OCI-LY3 (cell line): ENCODE measurements around the gene ALPP.
"Not testable (repeated sequence)": the region's sequence is repeated elsewhere in the genome, so short reads cannot be mapped to it uniquely, and the experiment has no call there.

ENCODE experiments used
- H2AFZ ChIP-seq: fragments of 200-600, 300-600 bp; shearing (Covaris generic); 2 replicates; pipeline ENCODE4 v1.6.0; 2014; ENCODE audit warnings: antibody characterized with exemption, low read depth, low read length
- H3K27ac ChIP-seq: fragments of 200-600, 300-600 bp; sonication (generic); 2 replicates; pipeline ENCODE4 v1.5.1; 2014; ENCODE audit warnings: mild to moderate bottlenecking, low read length, moderate library complexity, mixed read lengths
- H3K27me3 ChIP-seq: fragments of 200-600, 300-600 bp; sonication (generic); 2 replicates; pipeline ENCODE4 v1.6.1; 2014; ENCODE audit warnings: low read depth, low read length, mixed read lengths
- H3K36me3 ChIP-seq: fragments of 200-600, 300-600 bp; sonication (generic); replicated peaks from 2 replicates; pipeline ENCODE3; 2014; ENCODE audit warnings: low read depth, low read length, mixed read lengths
- H3K4me1 ChIP-seq: fragments of 300-600, 200-600 bp; sonication (generic); 2 replicates; pipeline ENCODE4 v1.6.1; 2014; ENCODE audit warnings: low read length, mixed read lengths
- H3K4me2 ChIP-seq: fragments of 200-600, 300-600 bp; sonication (generic); 2 replicates; pipeline ENCODE4 v1.6.1; 2014; ENCODE audit warnings: low read length, mixed read lengths
- H3K4me3 ChIP-seq: fragments of 300-600, 200-600 bp; sonication (generic); 2 replicates; pipeline ENCODE4 v1.5.1; 2014; ENCODE audit warnings: antibody characterized with exemption, mild to moderate bottlenecking, low read length, moderate library complexity
- H3K79me2 ChIP-seq: fragments of 300-600, 200-600 bp; shearing (Covaris generic); 2 replicates; pipeline ENCODE4 v1.6.1; 2014; ENCODE audit warnings: mild to moderate bottlenecking, low read length, mixed read lengths
- H3K9ac ChIP-seq: fragments of 300-600, 200-600 bp; shearing (Covaris generic); 2 replicates; pipeline ENCODE4 v1.6.0; 2014; ENCODE audit warnings: mild to moderate bottlenecking, low read length, moderate library complexity
- H3K9me3 ChIP-seq: fragments of 200-600, 300-600 bp; shearing (Covaris generic); 2 replicates; pipeline ENCODE4 v1.6.1; 2014; ENCODE audit warnings: low read length, mixed read lengths; ENCODE audit not compliant: insufficient read depth
- H4K20me1 ChIP-seq: fragments of 200-600, 300-600 bp; sonication (generic); 2 replicates; pipeline ENCODE4 v1.6.1; 2016; ENCODE audit warnings: low read length, mixed read lengths; ENCODE audit not compliant: insufficient read depth
- EZH2phosphoT487 ChIP-seq: fragments of 200-600 bp; shearing (Covaris generic); IDR thresholded peaks from 2 replicates; pipeline ENCODE4 v1.6.1; 2018; ENCODE audit warnings: antibody characterized with exemption, mixed run types, low read depth
- TF ChIP-seq, protein P1 (sequence below): fragments of 200-600, 300-600 bp; sonication (generic); IDR thresholded peaks from 2 replicates; pipeline ENCODE4 v1.5.1; 2014; ENCODE audit warnings: antibody characterized with exemption, low read length, low read depth

ALPP gene

DNA sequence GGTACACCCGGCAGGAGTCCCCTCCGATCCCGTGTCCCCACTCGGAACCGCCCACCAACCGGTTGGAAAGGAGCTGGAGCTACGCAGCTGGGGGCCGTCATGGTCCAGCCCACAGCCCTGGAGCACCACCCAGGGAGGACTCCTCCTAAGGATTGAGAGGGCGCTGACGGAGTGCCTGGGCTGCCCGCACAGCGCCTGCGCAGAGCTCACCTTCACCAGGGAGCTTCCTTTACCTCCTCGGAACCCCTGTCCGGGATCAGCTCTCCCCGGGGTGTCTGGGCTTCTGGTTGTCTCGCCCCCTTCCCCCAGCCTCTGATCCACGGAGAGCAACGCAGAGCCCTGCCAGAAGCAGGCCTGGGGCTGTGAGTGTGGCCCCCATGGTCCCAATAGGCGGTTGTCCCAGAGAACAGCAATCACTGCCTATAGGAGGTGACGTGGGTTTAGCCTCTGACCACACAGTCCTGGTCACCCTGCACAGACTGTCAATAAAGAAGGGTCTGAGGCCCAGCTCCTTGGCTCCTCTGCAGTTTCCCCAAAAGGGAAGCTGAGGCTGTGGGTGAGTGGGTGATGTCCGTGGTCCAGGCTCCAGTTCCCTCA, 42.7 kb downstream of the ALPP start:
- no peak for TF ChIP-seq EZH2phosphoT487
- TF ChIP-seq, protein P1, sequence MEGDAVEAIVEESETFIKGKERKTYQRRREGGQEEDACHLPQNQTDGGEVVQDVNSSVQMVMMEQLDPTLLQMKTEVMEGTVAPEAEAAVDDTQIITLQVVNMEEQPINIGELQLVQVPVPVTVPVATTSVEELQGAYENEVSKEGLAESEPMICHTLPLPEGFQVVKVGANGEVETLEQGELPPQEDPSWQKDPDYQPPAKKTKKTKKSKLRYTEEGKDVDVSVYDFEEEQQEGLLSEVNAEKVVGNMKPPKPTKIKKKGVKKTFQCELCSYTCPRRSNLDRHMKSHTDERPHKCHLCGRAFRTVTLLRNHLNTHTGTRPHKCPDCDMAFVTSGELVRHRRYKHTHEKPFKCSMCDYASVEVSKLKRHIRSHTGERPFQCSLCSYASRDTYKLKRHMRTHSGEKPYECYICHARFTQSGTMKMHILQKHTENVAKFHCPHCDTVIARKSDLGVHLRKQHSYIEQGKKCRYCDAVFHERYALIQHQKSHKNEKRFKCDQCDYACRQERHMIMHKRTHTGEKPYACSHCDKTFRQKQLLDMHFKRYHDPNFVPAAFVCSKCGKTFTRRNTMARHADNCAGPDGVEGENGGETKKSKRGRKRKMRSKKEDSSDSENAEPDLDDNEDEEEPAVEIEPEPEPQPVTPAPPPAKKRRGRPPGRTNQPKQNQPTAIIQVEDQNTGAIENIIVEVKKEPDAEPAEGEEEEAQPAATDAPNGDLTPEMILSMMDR = no peak
- Histone ChIP-seq H3K9ac (no peak overlapping the region), H2AFZ (no peak overlapping the region), H3K4me3 (no peak overlapping the region), H3K9me3 (no peaks in the 10 kb centered on the region), H3K4me2 (no peak overlapping the region), H4K20me1 (no peaks in the 10 kb centered on the region), H3K27ac (no peak overlapping the region), H3K27me3 (no peaks in the 10 kb centered on the region), H3K36me3 (no peaks in the 10 kb centered on the region), H3K4me1 (no peaks in the 10 kb centered on the region), H3K79me2 (no peaks in the 10 kb centered on the region)

DNA sequence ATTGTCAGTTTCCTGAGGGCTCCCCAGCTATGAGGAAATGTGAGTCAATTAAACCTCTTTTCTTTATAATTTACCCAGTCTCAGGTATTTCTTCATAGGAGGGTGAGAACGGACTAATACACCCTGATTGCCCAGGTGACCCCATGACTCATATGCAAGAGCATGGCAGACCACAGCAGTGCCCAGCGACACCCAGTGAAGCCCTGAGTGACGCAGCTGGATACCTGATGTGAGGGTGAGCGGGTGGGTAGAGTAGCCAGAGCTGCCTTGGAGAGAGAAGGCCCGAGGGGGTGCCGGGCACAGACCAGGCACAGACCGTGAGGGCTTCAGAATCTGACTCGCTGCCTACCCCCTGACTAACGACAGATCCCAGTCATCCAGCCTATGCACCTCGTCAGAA, 43.5 kb downstream of the ALPP start:
- Histone ChIP-seq H3K79me2 (no peaks in the 10 kb centered on the region), H3K27ac (no peak overlapping the region), H3K27me3 (no peaks in the 10 kb centered on the region), H3K36me3 (no peaks in the 10 kb centered on the region), H3K9me3 (no peaks in the 10 kb centered on the region), H3K4me3 (no peak overlapping the region), H4K20me1 (no peaks in the 10 kb centered on the region), H3K4me2 (no peak overlapping the region), H2AFZ (no peak overlapping the region), H3K4me1 (no peaks in the 10 kb centered on the region), H3K9ac (no peak overlapping the region)
- TF ChIP-seq, protein P1 = no peak
- TF ChIP-seq EZH2phosphoT487 = no peak

DNA sequence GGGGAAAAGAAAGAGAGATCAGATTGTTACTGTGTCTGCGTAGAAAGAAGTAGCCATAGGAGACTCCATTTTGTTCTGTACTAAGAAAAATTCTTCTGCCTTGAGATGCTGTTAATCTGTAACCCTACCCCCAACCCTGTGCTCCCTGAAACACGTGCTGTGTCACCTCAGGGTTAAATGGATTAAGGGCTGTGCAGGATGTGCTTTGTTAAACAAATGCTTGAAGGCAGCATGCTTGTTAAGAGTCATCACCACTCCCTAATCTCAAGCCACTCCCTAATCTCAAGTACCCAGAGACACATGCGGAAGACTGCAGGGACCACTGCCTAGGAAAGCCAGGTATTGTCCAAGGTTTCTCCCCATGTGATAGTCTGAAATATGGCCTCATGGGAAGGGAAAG, 44.4 kb downstream of the ALPP start:
- not testable (repeated sequence) for H3K27ac ChIP-seq, H3K4me2 ChIP-seq, H2AFZ ChIP-seq, H3K4me1 ChIP-seq, H3K27me3 ChIP-seq, H3K79me2 ChIP-seq, H3K36me3 ChIP-seq, H3K9me3 ChIP-seq, H4K20me1 ChIP-seq, H3K9ac ChIP-seq, H3K4me3 ChIP-seq

DNA sequence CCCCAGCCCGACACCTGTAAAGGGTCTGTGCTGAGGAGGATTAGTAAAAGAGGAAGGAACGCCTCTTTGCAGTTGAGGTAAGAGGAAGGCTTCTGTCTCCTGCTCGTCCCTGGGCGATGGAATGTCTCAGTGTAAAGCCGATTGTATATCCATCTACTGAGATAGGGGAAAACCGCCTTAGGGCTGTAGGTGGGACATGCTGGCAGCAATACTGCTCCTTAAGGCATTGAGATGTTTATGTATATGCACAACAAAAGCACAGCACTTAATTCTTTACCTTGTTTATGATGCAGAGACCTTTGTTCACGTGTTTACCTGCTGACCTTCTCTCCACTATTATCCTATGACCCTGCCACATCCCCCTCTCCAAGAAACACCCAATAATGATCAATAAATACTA, 44.9 kb downstream of the ALPP start:
- not testable (repeated sequence) for H3K4me3 ChIP-seq, H3K27me3 ChIP-seq, H3K9me3 ChIP-seq, H3K27ac ChIP-seq, H3K9ac ChIP-seq, H3K4me1 ChIP-seq, H3K36me3 ChIP-seq, H3K4me2 ChIP-seq, H4K20me1 ChIP-seq, H2AFZ ChIP-seq, H3K79me2 ChIP-seq

DNA sequence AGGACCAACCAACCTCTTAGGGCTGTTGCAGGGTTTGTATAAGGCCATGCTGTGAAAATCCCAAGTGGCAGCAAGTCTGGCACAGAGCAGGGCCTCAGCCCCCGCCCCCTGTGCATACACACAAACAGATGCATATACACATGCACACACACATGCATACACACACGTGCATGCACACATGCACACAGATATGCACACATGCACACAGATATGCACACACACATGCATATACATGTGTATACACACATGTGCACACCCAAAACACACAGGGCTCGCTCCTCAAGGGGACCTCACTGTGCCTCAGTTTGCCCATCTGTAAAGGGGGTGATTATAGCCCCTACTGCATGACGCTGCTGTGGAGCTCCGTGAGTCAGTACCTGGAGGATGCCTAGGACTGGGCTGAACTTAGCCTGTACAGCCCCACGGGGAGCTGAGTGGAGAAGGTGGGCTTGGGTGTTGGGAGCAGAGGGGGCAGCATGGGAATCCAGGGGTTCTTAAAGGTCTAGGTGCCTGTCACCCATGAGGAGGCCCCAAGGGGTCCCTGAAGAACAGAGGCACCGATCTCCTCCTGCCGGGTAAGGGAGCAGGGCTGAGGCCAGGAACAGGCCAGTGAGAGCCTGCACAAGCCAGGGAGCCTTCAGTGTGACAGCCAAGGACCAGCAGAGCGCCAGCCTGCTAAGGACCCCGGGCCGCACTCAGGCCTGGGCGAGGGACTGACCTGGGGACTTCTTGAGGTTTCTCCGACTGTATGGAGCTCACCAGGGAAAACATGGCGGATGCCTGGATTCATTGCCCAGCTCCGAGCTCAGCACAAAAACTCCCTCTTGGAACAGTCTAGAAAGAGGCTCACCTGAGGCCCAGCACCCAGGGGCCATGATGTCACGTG, 53.4 kb downstream of the ALPP start:
- H3K79me2 ChIP-seq = no peaks in the 10 kb centered on the region
- H3K4me3 ChIP-seq = no peak overlapping the region
- no peak overlapping the region for H3K27ac ChIP-seq
- H4K20me1 ChIP-seq = no peaks in the 10 kb centered on the region
- H3K27me3 ChIP-seq = no peaks in the 10 kb centered on the region
- no peak overlapping the region for H3K4me2 ChIP-seq
- H3K9me3 ChIP-seq = no peaks in the 10 kb centered on the region
- no peaks in the 10 kb centered on the region for H3K4me1 ChIP-seq
- H2AFZ ChIP-seq = no peak overlapping the region
- no peak overlapping the region for H3K9ac ChIP-seq
- TF ChIP-seq, protein P1 = no peak
- no peak for TF ChIP-seq EZH2phosphoT487
- no peaks in the 10 kb centered on the region for H3K36me3 ChIP-seq
